ENCODE results near the gene PUM1.
"Not testable (repeated sequence)": the region's sequence is repeated elsewhere in the genome, so short reads cannot be mapped to it uniquely, and the experiment has no call there.

The PUM1 gene

DNA sequence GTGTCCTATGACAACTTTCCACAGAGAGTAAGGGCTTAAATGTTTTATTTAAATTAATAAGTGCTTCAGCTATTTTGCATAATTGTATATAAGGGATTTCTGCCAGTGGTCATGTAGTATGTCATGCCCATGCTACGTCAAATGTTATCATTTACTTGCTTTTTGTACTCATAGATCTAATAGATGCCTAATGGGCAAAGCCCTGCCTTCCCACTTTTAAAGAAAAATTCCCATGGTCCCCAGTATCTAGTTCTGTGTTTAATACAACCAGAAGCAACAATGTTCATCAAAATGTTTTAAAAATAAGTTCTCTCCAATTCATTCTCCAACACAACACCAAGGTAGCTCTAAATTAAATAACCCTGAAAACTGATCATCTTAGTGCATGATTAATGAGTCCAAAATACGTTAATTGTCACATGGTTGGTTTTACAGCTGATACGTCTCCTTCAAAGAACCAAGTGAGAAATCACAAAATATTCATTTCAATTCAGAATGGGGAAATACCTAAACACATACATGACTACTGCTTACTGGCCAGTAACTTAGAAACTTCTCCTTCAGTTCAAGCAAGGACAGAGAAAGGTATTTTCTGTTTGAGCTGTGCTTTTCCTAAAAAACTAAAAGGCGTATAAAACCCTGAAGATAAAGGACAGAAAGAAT lies 107.8 kb downstream of the PUM1 start:
- DNase-seq = no peak

DNA sequence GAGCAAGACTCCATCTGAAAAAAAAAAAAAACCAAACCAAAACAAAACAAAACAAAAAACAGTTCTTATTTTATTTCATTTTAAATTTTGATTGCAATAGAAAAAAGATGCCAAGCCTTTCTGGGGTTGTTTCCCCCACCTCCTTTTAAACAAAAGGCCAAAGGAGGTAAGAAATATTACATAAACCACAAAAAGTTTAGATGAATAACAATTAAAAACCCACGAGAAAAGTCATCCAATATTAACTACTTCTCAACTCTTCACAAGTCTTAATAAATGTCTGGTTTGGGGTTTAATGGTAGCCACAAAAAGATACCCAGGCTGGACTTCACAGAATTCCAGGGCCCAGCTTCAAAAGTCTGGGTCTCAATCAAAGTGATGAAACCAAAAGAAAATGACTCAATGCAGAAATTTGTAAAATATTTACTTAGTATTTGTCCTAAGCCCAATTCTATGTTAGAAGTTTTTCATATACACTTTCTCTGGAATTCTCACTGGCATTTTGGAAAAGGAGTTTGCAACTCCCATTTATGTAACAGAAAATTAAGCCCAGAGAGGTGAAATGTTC lies 110.0 kb downstream of the PUM1 start:
- peak; percentile 81 for DNase-seq

DNA sequence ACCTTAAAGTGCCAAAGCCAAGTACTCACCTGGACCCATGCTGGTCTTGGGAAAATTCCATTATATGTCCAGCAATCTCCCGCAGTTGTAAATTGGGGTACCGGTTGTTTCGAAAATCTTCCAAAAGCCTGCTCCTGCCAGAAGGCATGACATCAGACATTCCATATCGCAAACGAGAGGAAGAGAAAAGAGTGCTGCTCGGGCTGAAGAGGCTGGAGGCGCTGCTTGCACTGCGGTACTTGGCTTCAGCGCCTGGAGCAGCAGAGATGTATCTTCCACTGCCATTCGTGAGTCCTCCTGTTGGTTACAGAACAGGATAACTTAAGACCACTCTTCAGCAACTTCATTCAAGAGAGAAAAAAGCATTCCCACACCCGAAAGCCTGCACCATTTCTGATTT lies 111.8 kb downstream of the PUM1 start:
- no peak for DNase-seq

DNA sequence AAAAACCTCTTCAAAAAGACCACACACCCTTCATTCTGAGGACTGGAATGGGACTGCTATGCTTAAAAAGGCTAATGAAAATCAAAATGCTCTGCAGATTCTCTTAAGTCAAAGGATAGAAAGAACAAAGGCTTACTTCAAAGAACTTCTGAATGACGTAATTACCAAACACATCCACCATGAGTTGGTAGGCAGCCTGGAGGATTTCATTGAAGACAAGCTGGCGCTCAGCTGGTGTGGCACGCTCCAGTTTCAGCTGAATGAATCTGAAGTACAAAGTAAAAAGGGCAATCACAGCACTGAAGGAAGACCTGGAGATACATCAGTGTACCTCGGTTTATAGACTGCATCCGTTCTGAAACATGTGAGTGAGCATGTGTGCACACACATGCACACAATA lies 113.4 kb downstream of the PUM1 start:
- DNase-seq = no peak

DNA sequence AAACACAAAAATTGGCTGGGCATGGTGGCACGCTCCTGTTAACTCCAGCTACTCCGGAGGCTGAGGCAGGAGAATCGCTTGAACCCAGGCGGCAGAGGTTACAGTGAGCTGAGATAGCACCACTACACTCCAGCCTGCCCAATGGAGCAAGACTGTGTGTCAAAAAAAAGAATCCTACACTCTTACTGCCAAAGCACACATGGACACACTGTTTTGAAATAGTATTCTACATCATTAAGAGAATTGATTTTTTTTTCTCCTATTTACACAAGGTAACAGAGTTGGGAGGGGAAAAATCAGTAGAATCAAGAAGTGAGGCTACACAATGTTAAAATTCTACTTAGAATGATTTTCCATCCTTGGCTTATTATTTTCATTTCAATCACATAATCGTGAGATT lies 114.8 kb downstream of the PUM1 start:
- no peak for DNase-seq

DNA sequence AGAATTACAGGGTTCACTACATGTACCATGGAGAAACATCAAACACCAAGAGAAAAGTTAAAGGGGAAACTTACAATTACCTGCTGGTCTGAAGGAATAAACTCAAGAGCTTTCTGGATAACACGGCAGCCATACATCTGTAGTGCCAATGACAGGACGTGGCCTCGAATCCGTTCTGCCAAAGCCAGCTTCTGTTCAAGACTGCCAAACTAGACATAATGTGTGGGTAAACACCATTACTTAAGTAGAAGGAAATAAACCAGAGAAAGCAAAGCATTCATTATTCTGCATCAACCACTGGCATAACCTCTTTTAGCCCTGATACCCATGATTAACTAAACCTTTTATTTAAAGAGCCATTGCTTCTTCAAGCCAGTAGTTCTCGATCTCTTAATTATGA lies 115.5 kb downstream of the PUM1 start:
- DNase-seq = no peak

DNA sequence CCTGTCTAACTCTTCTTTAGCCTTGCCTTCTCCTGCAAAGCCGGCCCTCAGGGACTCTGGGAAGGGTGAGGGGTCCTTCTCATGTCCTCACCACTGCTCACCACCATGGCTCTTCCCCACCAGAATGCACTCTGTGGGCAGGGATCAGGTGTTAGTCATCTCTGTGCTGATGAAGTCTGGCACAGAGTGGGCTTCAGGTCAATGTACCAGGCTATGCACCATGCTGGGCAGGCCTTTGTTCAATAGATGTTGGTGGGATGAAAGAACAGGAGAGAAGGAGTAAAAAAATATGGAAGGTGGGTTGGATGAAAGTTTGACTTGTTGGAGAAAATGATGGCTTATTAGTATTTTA lies 116.1 kb downstream of the PUM1 start:
- not testable (repeated sequence) for DNase-seq

DNA sequence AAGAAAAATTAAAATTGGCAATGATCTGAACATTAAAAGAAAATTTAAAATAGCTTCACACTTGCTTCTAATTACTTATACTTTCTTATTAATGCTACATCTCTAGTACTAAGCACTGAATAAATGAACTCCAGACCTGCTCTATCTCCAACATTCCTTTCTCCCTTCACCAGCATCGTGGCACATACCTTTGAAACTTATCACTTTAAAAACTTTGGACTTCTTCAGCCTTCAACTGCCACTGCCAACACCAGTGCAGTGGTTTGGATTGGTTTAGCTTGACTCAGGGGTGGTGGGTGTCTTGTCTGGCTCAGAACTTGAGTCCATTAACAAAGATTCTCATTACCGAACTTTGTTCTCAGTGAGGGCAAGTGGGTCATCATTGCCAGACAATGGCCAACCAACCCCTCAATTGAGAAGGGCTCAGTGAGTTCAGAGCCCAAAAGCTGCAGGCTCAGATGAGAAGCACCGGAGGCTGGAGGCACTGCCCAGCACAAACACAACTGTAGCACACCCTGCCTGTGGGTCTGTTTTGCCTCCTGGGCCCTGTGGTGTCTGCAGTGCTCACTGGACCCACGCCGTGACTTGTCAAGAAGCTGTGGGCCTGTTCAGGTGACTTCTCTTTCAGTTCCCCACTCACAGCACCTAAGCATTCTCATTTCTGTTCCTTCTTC lies 116.6 kb downstream of the PUM1 start:
- DNase-seq = peak; percentile 53

DNA sequence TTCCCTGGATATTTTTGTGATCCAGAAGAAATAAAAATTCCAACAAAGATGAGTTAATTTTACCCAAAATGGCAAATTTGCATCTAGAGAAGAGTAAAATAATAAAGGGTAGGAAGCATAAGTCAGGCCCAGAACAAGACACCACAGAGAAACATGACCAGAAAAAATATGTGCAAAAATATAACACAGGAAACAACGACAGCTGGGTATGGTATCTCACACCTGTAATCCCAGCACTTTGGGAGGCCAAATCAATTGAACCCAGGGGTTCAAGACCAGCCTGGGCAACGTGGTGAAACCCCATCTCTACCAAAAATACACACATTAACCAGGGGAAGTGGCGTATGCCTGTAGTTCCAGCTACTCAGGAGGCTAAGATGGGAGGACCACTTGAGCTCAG lies 117.2 kb downstream of the PUM1 start:
- DNase-seq = no peak

DNA sequence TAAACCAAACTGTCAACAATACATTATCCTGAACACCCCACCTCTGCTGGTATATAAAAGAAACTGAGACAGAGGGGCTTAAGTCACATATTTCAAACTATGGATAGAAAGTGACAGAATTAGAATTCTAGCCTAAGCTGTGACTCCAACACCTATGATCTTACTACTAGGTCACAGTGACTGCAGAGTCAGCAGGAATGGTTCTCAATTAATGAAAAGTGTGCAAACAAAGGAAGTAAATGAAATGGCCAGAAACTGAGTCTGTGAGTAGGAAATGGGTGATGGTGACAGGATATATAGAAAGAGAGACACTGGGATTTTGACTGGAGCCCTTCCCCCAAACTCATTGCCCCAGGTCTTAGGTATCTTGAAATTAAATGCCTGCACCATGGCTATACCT lies 118.3 kb downstream of the PUM1 start:
- no peak for DNase-seq

DNA sequence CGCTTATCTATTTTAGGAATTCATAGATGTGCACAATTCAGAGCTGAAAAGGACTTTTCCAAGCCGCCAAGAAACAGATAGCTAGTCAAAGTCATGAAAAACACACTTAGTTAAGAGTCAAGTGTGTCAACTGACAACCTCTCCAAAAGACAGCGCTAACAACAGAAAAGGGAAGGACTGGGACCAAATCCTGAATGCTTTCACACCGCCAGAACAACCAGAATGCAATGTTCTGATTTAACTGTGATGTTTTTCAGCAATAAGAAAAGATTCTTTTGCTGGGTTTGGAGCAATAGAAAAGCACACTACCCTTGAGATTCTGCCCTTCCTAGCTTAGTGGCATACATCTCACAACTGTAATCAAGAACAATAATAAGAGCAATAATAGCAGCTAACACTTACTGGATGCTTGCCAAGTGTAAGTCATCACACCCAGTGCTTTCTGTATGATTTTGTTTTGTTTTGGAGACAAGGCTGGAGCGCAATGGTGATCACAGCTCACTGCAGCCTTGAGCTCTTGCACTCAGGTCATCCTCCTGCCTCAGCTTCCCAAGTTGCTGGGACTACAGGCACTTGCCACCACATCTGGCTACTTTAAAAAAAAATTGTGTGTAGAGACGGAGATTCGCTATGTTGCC lies 123.1 kb downstream of the PUM1 start:
- no peak for DNase-seq

DNA sequence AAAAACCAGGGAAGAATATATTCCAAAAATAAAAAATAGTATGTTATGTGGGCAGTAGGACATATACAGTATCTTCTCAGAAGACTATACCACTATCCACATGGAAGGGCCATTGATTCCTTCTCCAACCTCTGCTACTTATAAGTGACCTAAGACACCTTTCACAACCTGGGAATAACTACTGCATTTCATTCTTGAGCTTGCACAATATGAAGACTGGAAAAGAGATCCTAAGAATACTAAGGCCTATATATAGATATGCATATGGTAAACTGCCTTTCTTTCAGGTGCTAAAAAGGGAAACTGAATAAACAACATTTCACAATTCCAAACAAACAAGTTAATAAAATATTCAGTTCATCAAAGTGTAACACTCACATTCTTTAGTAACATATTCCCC lies 125.0 kb downstream of the PUM1 start:
- DNase-seq = no peak

DNA sequence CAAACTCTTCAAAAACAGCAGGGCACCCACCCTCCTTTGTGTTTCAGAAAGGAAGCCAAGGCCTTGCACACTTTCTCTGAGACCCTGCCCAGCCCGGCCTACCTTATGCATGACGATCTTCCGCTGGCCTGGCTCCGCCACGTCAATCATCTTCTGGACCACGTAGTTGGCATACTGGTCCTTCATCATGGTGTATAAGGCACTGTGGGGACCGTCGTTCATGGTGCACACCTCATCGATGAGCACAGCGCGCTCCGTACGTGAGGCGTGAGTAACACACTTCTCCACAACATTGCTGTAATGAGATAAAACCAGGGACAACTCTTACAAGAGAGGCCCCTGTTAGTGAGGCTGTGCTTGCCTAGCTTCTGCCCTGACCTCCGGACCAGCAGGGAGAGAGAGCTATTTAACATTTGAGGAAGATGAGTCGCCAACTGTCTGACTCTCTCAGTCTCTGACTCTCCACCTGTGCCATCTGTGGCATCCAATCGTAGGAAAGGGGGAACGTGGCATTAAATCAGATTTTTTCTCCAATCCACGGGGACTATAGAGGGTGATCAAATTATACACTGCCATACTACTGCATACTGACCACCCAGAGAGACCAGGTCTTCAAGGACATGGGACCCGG lies 128.9 kb downstream of the PUM1 start:
- DNase-seq = no peak

DNA sequence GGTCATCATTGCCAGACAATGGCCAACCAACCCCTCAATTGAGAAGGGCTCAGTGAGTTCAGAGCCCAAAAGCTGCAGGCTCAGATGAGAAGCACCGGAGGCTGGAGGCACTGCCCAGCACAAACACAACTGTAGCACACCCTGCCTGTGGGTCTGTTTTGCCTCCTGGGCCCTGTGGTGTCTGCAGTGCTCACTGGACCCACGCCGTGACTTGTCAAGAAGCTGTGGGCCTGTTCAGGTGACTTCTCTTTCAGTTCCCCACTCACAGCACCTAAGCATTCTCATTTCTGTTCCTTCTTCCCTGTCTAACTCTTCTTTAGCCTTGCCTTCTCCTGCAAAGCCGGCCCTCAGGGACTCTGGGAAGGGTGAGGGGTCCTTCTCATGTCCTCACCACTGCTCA lies 129.8 kb downstream of the PUM1 start:
- DNase-seq = not testable (repeated sequence)

DNA sequence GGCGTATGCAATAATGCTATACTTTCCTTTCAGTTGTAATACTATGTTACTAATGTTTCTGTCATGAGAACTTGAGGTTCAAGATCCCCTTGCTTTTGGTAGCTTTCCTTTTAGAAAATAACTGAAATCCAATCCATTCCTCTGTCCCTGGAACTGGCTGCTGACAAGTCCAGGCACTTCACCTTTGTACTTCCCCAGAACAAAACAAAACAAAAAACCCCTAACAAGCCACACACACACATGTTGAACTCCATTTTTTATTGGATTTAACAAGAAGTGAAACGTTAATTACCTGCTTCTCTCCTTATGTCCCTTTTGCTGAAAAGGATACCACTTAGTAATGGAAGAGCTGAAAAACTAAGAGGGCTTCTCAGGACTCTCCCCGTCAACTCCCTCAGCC lies 130.9 kb downstream of the PUM1 start:
- DNase-seq = no peak

DNA sequence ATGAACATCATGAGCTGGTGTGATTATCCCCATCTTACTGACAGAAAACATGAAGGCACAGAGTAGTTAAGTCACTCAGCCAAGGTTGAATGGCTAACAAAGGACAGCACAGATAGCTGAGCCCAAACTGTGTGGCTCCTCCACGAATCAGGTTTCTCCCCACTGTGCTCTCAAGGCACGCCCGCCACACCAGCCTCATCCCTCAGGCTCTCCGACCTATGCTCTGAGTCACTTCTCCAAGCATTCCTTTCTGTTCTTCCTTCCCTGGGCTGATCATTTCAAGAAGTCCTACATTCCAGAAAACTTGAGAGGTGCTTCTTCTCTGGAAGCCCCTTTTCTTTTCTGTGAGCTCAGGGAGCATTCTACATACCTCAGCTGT lies 131.7 kb downstream of the PUM1 start:
- DNase-seq = peak; percentile 55

DNA sequence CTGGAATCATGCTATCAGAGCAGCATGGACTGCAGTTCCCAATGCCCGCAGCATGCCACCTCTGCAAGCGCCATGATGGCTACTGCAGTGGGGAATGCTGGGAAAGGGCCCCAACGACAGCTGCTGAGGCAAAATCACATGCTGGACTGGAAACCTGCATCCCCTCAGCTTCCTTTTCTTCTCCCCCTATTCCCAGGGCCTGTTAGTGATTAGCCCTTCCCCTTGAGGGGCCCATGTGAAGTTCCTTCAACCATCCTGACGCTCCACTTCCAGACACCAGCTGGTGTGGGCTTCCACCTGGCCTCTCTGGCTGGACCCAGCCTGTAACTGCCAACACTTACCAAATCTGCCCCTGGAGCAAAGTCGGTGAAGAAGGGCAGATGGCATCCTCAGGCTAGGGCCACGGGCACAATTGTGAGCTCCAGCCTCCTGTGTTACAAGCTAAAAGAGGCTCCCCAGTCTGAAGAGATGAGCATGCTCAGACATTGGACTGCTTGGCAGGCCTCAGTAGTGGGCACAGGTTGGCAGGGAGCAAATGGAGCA lies 134.8 kb downstream of the PUM1 start:
- DNase-seq = no peak

DNA sequence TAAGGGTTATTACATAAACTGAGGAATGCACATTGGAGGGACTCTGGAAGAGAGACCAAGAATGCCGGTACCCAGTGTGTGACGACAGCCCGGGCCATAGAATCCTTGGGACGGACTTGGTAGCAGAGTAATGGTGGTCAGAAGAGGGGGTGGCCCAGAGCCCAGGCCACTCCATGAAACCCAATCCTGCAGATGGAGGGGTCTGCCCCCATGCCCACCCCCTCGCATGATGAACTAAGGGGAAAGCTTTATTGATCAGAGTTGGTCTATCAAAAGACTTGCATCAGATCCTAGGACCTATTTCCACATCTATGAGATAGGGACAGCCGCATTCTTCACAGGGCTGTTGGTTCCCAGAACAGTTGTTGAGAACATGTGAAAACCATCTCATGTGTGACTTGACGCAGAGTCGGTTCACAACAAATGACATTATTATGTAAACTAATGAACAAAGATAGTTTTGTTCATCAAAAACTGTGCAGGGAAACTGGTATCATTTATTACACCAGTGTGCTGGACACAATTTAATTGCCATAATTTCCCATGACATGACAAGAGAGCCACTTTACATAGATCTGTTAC lies 135.5 kb downstream of the PUM1 start:
- DNase-seq = no peak

DNA sequence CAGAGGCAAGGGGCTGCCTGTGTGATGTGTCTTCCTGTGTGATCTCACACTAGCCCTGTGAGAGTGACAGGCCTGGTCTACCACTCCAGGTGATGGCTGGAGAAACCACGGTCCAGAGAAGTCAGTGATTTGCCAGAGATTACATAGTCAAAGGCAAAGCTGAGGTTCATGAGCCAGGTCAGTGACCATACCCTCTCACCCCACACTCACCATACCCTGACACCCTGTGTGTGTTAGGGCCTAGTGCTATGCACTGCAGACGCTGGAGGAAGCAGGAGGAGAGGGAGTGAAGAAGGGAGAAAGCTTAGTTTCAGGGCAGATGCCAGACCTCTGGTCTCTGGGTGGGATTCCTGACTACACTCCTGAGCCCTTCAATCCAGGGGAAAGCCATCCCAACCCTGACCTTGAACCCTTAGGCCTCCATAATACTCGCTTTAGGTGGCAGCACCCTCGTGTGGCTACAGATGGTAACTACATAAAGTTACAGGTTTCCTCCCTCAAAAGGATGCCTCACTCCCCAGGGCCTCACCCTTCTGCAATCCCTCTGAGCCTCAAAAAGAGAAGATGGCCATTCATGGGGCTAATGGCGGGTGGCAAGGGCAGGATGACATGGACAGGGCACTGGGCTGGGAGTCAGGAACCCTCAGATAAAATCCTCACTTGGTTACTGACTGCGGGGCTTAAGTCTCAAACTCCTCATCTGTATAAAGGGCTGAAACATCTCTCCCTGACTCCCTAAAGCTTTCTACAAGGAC lies 136.2 kb downstream of the PUM1 start:
- peak; percentile 43 for DNase-seq

DNA sequence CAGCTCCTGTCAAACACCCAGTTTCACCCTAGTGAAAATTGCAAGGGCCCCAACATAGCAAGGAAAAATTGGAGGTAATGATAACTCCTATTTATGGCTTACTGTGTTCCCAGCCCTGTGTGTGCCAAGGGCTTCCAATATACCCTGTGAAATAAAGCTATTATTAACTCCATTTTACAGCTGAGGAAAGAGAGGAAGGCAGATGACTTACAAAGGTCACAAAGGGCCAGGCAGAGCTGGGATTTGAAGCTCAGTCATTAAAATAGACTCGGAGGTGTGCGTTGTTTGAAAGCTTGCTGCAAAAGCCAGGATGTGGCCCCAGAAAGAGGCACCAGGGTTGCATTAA lies 136.8 kb downstream of the PUM1 start:
- DNase-seq = no peak

DNA sequence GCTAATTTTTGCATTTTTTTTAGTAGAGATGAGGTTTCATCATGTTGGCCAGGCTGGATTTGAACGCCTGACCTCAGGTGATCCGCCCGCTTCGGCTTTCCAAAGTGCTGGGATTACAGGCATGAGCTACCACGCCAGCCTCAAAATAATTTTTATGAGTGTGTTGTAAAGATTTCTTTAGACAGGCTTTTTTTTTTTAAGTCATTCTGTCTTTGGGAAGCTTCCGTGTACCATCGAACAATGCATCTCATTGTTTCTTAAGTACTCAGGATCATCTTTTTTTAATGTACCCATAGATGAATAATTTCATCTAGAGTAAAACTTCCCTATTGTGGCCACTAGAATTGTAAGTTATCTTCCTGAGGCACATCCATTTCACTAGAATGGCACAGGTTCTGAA lies 137.3 kb downstream of the PUM1 start:
- DNase-seq = no peak

DNA sequence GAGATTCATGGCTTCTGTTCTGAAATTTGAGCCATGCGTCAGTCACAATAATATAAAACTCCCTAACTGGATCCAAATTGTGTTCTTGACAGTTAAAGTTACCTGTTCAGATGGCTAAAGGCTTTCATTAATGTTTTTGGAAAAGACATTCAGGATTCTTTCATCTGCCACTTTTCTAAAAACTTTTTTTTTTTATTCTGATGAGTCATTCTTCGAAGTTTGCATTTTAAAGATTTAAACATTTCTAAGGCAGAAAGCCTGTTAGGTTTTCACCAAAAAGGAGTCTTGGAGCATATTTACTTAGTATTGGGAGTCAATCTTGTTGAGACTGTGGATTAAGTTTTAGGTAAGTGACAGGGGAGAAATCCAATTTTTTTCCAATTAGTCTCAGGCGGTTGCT lies 138.1 kb downstream of the PUM1 start:
- no peak for DNase-seq

Measured in fibroblast of skin of scalp (primary cell).